GM12878 (cell line): ENCODE measurements around the gene MAP2K2.

ENCODE experiments used
- JUND ChIP-seq: IDR thresholded peaks from 2 replicates; pipeline ENCODE4 v1.6.1; 2012; ENCODE audit warnings: low read depth, mild to moderate bottlenecking, low read length, improper control_type of control experiment, moderate library complexity
- POLR2A ChIP-seq: IDR thresholded peaks from 2 replicates; pipeline ENCODE4 v1.6.1; 2011; ENCODE audit warnings: low read depth, mild to moderate bottlenecking, low read length
- POLR2AphosphoS5 ChIP-seq: IDR thresholded peaks from 2 replicates; pipeline ENCODE4 v1.6.1; 2011; ENCODE audit warnings: mild to moderate bottlenecking, low read length, inconsistent platforms
- RELA ChIP-seq: fragments of 450-650 bp; IDR thresholded peaks from 2 replicates; pipeline ENCODE4 v1.8.0; 2014; ENCODE audit warnings: borderline replicate concordance; ENCODE audit not compliant: partially characterized antibody

DNA sequence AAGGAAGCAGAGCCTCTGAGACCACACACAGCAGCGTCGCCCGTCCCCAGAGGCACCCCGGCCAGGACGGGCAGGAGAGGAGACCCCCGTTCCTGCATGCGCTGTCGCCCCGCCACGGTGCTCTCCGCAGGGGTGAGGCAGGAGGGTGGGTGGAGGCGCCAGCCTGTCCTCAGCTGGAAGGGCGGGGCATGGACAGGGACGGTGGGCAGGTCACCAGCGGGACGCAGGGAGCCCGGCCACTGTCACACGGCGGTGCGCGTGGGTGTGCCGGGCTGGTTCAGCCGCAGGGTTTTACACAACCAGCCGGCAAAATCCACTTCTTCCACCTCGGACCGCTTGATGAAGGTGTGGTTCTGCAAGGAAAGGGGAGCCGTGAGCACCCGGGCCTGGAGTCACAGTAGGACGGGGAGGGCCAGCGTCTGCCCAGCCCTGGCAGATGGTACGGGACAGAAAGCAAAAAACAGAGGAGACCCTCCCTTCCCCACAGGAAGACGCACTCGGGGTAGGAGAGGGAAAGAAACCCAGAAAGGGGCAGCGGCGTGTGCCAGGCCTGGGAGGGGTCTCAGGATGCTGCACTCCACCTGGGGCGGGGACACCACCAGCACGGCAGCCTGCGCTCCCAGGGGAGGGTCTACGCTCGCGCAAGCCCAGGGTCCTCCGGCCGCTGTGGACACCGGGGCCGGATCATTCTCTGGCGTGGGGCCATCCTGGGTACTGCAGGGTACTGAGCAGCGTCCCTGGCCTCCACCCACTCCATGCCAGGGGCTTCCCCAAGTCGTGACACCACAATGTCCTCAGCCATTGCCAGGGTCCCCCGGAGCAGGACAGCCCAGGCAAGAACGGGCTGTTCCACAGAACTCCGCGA is 33.3 kb downstream of the MAP2K2 start:
- TF ChIP-seq JUND = no peak
- no peak for TF ChIP-seq POLR2AphosphoS5
- TF ChIP-seq RELA = no peak
- no peak for TF ChIP-seq POLR2A
